Measurements from ENCODE around the gene TET1.

The TET1 gene

DNA sequence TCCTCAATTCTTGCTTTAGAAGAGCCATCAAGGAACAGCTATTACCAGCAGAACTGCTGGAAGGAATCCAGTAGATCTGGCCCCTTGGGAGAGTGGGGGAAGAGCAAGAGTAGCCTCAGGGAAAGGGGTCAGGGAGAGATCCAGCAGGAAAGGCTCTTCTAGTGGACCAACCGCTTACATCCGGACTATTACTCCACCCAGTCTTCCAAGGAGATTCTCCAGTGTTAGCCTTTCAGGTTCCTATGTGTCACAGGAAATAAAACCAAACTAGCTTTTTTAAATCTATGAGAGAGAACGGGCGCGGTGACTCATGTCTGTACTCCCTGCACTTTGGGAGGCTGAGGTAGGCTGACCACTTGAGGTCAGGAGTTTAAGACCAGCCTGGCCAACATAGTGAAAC is 34.3 kb downstream of the TET1 start:
- no peak overlapping the region for H3K27ac ChIP-seq
- no peak for TF ChIP-seq ZFX (IDR thresholded peaks at IDR 0.05; ENCODE audit: borderline replicate concordance)
- TF ChIP-seq CTCF (IDR thresholded peaks at IDR 0.05): no peak

- TF ChIP-seq ZFX (IDR thresholded peaks at IDR 0.05; ENCODE audit: borderline replicate concordance): no peak
- no peak for TF ChIP-seq CTCF (IDR thresholded peaks at IDR 0.05)
Measured at GRCh38 chr10:68595513-68595912, 35.4 kb downstream of the TET1 start.

DNA sequence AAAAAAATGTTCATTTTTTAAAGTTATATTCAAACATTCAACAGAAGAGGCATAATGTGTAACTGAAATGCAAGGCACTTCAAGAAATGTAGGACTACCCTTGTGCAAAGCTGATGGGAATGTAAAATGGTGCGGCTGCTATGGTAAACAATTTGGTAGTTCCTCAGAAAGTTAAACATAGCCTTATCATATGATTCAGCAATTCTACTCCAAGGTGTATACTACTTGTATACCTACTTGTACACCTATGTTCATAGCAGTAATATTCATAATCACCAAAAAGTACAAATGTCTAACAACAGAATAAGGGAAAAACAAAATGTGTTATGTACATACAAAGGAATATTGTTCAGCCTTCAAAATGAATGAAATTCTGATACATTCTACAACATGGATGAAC is 37.3 kb downstream of the TET1 start:
- TF ChIP-seq ZFX (IDR thresholded peaks at IDR 0.05; ENCODE audit: borderline replicate concordance) (no peak), CTCF (IDR thresholded peaks at IDR 0.05) (no peak)
- no peak overlapping the region for H3K27ac ChIP-seq

More at GRCh38 chr10:68595513-68595912, 35.4 kb downstream of the TET1 start:
- H3K27ac ChIP-seq: no peak overlapping the region

DNA sequence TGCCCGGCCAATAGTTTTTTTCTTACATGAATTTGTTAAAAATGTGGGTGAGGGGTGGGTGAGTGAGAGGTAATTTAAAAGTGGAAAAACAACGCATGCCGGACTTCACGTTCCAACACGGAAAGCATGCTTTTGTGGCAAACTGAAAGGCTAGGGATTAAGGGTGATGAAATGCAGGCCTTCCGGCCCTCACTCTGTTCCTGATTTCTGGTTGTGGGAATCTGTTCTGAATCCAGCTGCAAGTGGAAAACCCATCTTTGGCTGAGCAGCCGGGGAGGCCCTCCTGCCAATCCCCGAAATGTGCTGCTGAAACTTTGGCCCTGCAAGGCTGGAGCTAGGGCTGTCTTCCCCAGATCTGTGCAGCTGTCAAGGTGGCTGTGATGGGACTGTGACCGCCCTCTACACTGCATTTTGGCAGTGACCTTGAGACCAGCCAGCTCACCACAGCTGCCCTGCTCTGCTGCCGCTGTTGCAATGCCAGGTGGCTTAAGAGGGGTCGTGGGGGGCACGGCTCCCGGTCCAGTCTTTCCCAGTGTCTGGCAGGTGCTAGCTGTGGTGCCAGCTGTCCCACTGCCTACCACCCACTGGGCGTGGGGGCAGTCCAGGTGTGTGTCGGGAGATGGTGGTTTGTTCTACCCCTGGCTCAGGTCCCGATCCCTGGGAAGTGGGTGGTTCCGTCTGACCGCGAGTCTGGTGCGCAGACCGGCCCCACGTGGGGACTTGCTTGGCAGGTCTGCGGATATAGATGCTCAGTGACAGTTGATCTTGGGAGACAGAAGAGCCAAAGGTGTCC is 39.0 kb downstream of the TET1 start:
- H3K27ac ChIP-seq: peak overlapping the region; percentile 87
- no peak for TF ChIP-seq CTCF (IDR thresholded peaks at IDR 0.05)
- no peak for TF ChIP-seq ZFX (IDR thresholded peaks at IDR 0.05; ENCODE audit: borderline replicate concordance)

GRCh38 chr10:68599771-68600040 is 39.6 kb downstream of the TET1 start:
- H3K27ac ChIP-seq: peak overlapping the region; percentile 87
- TF ChIP-seq ZFX (IDR thresholded peaks at IDR 0.05; ENCODE audit: borderline replicate concordance): no peak
- no peak for TF ChIP-seq CTCF (IDR thresholded peaks at IDR 0.05)

DNA sequence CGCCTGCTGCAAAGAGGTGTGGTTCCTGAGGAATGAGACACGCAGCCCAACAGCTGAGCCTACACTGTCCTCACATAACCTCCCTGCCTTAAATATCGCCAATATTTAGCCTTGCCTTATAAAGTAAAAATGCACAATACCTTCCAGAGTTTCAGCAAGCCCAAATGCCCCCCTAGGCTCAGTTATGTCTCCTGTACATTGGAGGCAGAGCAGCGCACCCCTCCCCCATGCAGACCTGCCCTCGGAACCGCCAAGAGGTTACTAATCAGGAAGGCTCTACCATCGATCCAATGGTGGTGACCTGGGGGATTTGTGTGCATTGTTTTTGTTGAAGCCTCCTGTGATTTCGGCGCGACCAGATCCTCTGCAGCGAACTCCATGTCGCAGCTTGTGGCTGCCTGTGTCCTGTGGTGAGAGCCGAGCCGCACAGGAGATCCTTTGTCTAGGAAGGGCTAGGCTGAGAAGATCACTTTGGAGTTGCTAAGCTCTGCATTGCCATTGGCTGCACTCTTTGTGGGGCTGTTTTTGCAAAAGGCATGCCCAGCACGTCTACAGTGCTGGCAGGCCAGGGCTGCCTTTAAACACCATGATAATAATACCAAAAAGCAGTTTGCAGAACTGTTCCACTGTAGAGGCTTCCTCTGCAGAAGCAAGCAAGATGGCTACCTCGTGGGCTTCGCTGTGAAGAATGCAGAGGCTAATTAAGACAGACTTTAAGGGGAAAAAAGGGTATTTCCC is 40.1 kb downstream of the TET1 start:
- TF ChIP-seq ZFX (IDR thresholded peaks at IDR 0.05; ENCODE audit: borderline replicate concordance) (no peak), CTCF (IDR thresholded peaks at IDR 0.05) (no peak)
- peak overlapping the region; percentile 87 for H3K27ac ChIP-seq
